ENCODE measurements around the gene GALNT11.
"Not testable (repeated sequence)": the region's sequence is repeated elsewhere in the genome, so short reads cannot be mapped to it uniquely, and the experiment has no call there.

Gene GALNT11

DNA sequence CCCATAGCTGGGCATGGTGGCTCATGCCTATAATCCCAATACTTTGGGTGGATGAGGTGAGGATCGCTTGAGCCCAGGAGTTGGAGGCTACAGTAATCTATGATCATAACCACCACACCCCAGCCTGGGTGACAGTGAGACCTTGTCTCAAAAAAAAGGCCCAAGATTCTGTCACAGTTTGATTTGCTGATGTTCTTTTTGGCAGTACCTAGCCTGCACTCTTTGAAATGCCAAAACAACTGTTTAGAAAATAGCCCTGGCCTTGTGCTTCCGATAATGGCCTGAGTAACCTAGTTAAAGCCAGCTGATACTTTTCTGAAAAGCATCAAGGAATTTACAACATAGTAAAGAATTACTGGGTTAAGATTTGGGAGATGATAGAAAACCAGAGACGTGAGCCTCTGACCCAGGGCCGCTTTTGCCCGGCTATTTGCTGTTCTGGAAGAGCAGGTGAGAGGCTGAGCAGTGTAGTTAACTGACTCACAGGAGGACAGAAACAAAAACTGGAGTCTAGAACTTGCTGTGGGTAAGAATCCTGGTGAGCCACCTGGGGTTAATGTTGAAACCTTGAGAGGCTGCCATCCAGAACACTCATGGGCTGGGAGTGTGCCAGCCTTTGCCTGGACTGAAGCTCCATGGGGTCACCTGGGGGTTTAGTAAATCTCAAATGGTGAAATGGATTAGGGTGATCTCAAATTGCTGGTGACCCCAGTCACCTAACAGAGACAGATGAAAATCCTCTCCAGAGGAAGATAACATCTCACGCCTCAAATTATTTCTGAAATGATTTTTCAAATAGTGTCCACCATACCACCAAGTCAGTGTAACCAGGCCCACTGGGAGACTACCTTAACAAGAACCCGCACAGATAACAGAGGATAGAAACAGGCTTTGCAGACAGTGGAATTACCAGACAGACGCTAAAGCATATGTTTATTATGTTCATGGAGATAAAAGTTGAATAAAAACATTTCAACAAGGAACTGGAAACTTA, 51.8 kb downstream of the GALNT11 start:
- DNase-seq: no peak

DNA sequence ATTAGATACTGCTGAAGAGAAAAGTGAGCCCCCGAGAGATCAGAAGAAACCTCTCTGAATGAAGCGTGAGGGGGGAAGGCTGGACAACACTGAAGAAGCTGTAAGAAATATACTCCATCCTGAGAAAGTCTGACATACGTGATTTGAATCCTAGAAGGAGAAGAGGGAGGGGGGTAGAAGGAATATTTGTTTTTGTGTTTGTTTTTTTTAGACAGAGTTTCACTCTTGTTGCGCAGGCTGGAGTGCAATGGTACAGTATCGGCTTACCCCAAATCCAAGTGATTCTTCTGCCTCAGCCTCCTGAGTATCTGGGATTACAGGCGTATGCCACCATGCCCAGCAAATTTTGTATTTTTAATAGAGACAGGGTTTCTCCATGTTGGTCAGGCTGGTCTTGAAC, 52.6 kb downstream of the GALNT11 start:
- no peak for DNase-seq

DNA sequence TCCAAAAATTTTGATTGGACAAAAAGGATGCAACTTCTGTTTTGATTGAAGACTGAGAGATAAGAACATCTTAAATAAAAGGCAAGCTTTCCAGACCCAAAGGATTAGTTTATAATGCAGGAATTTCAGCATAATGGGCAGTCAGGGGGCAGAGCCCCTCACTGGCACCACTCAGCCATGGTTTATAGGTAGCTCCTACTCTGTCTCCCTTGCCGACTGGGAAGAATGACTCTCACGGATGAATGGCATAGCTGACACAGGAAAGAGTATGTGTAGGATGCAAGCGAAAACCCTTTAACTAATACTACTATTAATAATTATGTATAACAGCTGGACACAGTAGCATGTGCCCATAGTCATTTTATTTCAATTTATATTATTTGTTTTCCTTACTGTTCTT, 53.3 kb downstream of the GALNT11 start:
- no peak for DNase-seq

DNA sequence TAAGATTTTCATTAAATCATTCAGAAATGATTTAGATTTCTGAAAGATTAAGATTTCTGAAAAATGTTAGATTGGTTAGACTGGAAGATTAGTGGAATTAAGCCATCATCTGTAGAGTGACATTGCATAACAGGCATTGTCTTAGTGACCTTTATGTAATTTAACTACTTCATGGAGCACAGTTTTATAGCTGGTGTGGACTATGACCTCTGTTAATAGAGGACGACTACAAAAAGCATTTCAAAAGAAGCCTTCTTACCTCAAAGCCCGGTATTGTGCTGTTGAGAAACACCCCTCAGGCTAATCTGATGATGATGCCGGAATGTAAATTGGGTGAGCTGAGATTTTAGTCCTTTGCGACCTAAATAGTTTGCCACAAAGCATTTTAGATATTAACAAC, 55.6 kb downstream of the GALNT11 start:
- no peak for DNase-seq

DNA sequence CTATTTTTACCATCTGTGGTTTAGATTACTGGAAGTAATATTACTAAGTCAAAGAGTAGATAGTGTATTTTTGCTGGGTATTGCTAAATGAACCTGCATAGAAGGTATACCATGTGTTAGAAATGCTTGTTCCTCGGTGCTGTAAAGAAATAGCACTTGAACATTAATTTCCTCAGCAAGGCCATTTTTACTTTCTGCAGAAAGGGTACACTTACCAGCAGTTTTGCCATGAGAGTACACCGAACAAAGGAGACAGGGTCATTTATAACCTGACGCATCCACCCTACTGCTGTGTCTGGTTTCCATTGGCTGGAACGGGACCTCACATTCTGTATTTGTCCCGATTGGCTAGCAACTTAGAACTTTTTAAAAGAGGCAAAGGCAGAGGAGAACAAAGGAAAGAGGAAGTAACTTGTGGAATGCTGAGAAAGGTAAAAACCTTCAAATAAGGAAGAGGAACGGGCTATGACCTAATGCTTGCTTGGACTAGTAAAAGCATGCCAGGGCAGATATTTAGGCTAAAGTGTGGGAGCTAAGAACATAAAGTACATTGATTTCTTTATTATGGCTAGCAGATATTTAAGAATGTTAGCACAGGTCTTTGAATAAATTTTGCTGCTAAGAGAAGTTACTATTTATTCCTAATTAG, 56.7 kb downstream of the GALNT11 start:
- not testable (repeated sequence) for DNase-seq

DNA sequence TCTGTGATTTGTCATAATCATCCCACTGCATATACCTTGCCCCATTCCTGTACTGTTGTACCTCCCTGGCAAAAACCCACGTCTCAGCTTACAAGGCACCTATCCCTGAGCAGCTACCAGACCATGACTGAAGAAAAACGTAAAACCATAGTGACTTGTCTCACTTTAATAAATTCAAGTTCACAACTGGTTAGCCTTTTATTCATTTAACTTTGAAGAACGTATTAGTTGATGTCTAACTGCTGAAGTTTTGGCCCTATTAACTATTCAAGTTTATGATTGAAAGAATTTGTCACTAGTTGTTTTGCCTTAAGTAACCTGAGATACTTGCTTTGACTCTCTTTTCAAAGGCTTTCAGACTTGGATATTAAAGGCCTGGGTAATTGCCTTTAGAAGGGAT, 59.7 kb downstream of the GALNT11 start:
- no peak for DNase-seq

DNA sequence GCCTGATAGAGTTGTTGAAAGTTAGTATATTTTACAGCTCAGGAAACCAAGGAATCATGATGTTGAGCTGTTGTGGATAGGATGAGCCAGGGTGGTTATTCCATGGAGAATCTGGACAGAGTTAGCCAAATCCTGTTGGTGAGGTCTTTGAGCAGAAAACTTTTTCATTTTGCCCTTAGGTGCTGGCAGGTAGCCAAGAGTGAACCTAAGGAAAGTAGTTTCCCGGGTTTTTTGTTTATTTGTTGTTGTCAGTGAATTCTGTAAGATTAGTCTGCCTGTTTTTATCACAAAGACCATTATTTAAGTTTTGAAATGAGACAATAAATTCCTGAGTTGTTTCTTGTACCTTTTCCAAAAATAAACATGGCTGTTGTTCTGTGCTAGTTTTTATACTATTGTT, 61.0 kb downstream of the GALNT11 start:
- no peak for DNase-seq

DNA sequence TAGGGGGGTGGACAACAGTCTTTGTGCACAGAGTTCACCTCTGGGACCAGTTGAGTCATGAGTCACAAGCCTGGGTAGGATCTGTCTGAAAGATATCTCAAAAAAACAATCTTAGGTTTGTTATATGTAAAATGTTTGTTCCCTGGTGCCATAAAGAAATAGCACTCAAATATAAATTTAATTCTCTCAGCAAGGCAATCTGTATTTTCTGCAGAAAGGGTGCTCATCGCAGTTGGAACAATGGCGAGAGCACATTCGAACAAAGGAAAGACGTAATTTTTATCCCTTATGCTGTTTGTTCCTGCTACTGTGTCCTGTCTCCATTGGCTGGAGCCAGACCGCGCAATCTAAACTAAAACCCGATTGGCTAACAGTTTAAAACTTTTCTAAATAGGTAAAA, 63.7 kb downstream of the GALNT11 start:
- no peak for DNase-seq

DNA sequence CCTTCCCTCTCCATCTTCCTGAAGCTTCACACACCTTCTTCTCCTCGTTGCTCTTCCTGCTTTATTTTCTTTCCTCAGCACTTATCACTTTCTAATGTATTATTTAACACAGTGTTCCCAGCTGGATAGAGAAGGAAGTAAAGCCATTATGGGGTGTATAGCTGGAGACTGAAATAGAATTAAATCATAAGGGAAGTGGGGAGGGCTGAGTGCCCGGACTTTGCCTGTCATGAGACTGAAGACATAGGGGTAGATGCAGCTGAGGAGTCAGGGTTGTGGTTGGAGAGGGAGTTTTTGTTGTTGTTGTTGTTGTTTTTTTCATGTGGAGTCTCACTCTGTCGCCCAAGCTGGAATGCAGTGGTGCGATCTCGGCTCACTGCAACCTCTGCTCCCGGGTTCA, 65.3 kb downstream of the GALNT11 start:
- DNase-seq: no peak

DNA sequence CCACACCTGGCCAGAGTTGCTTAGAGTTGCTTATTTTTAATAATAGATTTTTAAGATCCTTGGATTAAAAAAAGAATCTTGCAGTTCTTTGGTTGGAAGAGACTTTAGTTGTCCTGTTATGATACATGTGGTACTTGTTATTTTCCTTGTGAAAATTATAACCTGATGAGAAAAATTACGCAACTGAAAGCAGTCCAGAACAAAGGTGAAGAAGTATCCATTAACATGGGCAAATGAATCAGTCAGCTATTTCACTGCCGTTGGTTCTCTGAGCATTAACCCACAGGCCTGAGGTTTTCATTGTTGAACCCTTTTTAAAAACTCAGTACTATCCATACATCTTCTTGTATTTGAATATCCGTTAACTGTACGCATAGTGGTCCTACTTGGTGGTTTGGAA, 68.2 kb downstream of the GALNT11 start:
- no peak for DNase-seq

DNA sequence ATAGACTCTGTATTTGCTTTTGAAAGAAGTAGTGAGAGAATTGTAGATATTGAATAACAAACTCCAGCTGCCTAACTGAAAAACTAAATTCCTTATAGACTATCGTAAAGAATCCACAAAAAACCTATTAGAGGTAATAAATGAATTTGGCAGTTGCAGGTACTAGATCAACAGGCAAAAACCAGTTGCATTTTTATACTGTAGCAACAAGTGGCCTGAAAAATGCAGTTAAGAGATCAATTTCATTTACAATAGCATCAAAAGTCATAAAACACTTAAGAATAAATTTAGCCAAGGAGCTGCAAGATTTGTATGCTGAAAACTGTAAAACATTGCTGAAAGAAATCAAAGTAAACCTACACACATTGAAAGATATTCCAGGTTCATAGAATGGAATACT, 70.3 kb downstream of the GALNT11 start:
- no peak for DNase-seq

DNA sequence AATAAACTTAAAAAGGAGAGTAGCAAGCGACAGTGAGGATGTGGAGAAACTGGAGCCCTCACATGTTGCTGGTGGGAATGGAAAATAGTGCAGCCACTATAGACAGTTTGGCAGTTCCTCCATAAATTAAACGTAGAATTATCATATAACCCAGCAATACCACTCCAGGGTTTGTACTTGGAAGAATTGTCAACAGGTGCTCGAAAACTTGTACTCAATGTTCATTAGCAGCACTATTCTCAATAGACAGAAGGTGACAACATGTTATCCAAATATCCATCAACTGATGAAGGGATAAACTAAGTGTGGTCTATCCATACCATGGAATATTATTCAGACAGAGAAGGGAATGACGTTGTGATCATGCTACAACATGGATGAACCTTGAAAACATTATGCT, 71.9 kb downstream of the GALNT11 start:
- DNase-seq: no peak

DNA sequence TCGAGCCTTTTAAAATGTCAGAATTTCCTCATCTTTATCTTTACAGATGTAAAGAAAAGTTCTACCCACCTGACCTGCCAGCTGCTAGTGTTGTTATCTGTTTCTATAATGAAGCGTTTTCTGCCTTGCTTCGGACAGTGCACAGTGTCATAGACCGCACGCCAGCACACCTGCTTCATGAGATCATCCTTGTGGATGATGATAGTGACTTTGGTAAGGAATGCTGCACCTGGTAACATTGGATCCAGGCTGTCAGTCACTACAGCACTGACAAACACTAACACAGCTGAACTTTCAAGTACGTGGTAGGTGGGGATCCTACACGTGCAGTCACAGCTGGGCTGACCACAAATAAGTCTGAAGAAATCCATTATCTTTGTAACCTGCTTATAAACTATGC, 77.6 kb downstream of the GALNT11 start:
- no peak for DNase-seq

DNA sequence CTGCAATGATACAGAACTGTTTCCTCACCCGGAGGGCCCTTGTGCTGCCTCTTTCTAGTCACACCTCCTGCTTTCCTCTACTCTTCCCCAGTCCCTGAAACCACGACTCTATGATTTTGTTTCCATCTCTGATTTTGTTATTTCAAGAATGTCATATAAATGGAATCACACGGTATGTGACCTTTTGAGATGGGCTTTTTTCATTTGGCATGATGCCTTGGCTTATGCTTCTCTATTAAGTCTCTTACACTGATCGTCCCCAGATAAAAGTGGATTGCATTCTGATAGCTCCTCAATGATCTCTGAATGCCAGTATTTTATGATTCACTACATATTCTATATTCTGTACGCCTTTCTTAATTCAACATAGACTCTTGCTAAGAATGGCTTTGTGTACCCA, 78.2 kb downstream of the GALNT11 start:
- DNase-seq: no peak

DNA sequence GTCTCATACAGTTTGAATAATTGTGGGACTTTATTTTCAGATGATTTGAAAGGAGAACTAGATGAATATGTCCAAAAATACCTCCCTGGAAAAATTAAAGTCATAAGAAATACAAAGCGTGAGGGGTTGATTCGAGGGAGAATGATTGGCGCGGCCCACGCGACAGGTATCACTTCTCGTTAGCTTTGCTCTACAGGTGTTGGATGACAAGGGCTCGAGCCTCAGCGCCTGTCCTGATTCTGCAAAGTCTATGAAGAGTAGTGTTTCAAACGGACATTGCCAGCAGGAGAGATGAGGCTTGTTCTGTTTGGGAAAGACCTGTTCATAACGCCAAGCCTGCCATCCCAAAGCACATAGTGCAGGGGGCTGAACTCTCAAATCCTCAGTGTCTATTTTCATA, 79.7 kb downstream of the GALNT11 start:
- DNase-seq: no peak

DNA sequence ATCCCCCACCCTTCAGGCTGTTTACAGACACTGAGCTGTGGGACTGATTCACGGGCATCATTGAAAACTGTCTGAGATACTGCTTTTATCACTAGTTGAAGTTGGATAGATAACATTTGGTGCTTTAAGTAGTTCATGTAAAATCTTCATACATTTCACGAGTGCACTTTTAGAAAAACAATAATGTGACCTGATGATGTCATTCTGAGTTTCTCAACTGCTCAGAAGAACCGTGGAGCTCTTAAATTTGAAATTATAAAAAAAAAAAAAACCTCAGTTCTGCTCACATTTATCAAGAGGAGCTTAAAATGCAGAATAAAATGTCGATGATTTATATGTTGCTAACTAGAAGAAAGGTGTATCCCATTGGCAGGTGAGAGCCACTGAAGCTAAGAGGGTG, 81.5 kb downstream of the GALNT11 start:
- no peak for DNase-seq

DNA sequence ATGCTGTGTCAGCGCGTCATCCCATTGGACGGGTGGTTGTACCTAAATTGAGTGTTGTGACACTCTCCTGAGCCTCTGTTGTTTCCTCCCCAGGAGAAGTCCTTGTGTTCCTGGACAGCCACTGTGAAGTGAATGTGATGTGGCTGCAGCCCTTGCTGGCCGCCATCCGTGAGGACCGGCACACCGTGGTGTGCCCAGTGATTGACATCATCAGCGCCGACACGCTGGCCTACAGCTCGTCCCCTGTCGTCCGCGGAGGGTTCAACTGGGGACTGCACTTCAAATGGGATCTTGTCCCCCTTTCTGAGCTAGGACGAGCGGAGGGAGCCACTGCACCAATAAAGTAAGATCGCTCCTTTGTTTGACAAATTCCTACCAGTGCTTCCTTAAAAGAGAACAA, 82.5 kb downstream of the GALNT11 start:
- DNase-seq: no peak

DNA sequence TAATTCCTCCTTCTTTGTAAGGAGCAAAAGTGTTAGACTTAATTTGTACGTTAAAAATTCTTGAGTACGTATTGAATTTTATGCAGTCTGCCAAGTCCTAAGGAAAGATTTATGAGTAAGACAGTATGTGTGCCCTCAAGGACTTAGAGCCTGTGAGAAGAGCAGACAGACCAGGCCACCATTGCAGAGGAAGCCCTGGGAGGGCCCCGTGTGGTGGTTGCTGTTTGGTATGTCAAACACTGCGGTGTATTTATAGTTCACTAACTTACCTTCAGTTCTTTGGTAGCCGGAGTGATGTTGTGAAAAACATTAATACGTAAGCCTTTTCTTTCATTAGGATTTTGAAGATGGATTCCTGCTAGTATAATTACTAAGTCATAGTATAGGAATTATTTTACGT, 82.9 kb downstream of the GALNT11 start:
- DNase-seq: no peak

DNA sequence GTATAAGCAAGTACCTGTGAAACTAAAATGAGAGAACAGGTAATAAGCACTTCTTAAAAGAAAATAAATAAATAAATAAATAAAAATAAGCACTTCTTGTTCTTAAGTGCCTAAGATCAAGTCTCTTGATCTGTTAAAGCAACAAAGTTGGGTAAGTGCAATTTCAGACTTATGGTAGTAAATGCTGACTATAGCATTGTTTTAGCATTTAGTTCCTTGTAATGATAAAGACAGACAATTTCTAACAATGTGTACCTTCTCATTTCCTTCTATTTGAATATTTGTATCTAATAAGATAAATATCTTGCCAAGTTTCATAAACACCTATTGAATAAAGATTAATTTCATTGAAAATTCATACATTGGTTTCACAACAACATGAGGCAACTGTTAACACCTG, 87.4 kb downstream of the GALNT11 start:
- DNase-seq: no peak

DNA sequence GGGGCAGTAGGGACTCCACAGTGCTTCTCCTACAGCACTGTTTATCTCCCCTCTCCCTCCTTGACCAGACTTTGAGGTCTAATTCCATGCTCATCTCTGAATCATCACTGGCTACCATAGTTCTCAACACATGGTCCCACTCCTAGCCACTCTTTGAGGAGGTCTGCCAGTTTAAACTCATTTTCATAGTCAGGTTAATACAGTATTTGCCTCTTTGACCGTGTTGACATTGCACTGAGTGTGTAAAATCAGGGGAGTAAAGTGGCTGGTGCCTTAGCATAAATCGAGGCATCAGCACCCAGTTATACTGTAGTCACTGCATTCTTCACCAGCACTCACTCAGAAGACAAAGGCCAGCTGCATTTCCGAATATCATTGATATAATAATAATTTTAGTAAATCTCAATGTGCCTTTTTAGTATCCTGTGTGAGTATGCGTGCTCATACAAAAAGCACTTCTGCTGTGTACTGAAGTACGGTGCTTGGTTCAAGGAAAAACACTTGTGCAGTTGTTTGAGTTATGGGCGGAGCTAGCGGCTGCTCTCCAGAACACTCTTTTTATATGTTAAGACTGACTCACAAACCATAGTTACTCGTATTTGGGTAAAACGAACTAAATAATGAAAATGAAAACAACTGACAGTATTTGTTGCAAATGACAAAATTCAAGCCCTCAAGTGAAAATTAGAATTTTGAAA, 89.7 kb downstream of the GALNT11 start:
- DNase-seq: no peak

DNA sequence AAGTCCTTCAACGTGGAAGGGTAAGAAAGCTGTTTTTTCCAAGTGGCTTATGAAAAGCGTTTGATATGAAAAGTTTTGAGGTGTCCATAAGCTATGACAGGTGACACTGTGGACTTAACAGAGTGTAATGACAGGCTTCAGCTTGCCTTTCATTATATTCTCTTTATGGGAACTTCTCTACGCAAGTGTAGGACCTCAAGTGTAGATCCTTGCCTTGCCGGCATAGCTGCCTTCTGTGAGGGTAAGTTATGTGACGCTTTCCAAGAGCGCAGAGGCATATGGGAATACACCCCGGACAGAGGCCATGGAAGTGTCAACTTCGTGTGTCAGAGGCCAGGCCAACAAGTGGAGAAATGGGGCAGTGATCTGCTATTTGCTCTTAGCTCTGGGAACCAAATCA, 91.9 kb downstream of the GALNT11 start:
- DNase-seq: no peak

DNA sequence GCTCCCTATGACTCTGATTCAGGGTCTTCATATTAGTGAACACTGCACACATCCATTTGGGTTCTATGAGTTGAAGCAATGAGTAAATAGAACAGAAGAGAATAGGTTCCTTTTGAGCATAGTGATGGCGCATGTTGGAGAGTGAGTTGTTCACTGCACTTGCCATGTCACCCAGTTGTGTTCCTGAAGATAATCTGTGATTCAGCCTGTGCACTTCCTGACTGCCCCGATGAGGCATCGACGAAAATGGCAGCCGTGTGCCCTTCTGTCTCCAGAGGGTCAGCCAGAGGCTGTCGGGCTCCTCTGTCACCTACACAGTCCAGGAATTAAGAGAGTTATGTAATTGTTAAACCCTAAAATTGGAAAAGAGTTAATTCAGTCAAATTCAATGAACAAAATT, 94.7 kb downstream of the GALNT11 start:
- no peak for DNase-seq

DNA sequence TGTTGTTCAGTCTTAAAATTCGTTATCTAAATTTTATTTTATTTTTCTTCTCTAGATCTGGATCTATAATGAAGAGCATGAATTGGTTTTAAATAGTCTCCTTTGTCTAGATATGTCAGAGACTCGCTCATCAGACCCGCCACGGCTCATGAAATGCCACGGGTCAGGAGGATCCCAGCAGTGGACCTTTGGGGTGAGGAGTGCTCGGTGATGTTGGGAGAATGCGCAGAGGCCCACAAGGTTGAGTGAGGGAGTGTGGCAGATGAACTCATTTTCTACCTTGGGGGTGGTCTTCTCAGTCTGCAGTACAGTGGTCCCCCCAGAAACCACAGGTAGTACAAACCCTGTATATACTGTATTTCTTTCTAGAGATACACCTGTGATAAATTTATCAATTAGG, 95.3 kb downstream of the GALNT11 start:
- no peak for DNase-seq

DNA sequence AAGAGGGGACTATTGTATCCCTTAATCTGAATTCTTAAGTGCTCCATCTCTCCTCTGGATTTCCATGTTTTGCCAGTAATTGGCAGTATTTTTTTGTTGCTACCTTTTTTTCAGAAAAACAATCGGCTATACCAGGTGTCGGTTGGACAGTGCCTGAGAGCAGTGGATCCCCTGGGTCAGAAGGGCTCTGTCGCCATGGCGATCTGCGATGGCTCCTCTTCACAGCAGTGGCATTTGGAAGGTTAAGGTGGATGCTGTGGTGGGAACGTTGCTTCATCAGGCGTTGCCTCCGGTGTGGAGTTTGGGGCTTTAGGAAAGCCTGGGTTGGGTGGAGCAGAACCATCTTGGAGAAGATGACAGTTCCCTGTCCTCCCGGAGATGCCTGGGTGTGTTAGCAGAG, 96.0 kb downstream of the GALNT11 start:
- no peak for DNase-seq

Data from NCI-H345 (cell line).